Measurements from ENCODE around the gene TRIM9.

GRCh38 chr14:50998612-50999011 lies 96.3 kb downstream of the TRIM9 start:
- TF ChIP-seq, protein P1, sequence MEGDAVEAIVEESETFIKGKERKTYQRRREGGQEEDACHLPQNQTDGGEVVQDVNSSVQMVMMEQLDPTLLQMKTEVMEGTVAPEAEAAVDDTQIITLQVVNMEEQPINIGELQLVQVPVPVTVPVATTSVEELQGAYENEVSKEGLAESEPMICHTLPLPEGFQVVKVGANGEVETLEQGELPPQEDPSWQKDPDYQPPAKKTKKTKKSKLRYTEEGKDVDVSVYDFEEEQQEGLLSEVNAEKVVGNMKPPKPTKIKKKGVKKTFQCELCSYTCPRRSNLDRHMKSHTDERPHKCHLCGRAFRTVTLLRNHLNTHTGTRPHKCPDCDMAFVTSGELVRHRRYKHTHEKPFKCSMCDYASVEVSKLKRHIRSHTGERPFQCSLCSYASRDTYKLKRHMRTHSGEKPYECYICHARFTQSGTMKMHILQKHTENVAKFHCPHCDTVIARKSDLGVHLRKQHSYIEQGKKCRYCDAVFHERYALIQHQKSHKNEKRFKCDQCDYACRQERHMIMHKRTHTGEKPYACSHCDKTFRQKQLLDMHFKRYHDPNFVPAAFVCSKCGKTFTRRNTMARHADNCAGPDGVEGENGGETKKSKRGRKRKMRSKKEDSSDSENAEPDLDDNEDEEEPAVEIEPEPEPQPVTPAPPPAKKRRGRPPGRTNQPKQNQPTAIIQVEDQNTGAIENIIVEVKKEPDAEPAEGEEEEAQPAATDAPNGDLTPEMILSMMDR (IDR thresholded peaks at IDR 0.05; ENCODE audit: low read length): no peak
- TF ChIP-seq EZH2 (optimal IDR thresholded peaks at IDR 0.05; ENCODE audit: low read depth, low read length) (no peak), EZH2phosphoT487 (IDR thresholded peaks at IDR 0.05; ENCODE audit: low read length) (no peak)
